HepG2 (cell line): ENCODE measurements around the gene TAF4B. TPM values are rescaled to one million over a fixed set of nuclear protein-coding genes. Genes with fewer than 3 reads are reported as not detected.

Source experiments
- ATAC-seq: fragments of 200-7000 bp; cut with Tn5 transposase; 3 replicates; pipeline ENCODE4 v1.9.1; 2020; ENCODE audit warnings: mild to moderate bottlenecking, moderate library complexity
- BruUV-seq: library from RNA; stranded (reverse); fragments of 400-500 nt; replicated peaks from 2 replicates; lab custom pipeline; 2021; lab: Mats Ljungman, UMichigan
- CTCF ChIA-PET: fragments of 300-600 bp; formaldehyde crosslinking; extraction: SDS; loops from one replicate; lab custom pipeline; 2021; ENCODE audit warnings: low total read pairs, inconsistent platforms, low intra/inter-chr PET ratio; lab: Yijun Ruan, JAX
- POLR2A ChIA-PET: fragments of 350-600 bp; sonication (Branson Sonifier 250); formaldehyde crosslinking; loops from one replicate; lab custom pipeline; 2020; ENCODE audit warnings: antibody characterized with exemption, inconsistent platforms; lab: Yijun Ruan, JAX
- DNase-seq: peaks from one replicate; pipeline ENCODE4 v3.0.0-alpha.2; 2015; ENCODE audit warnings: low spot score
- FAIRE-seq: peaks from 3 replicates; lab custom pipeline; 2011; peaks lifted over from hg19 to GRCh38; lab: Jason Lieb, UNC
- H2AFZ ChIP-seq: one replicate; pipeline ENCODE4 v1.6.1; 2011; ENCODE audit warnings: low read length, inconsistent platforms
- H3K27ac ChIP-seq: fragments of 300-600 bp; 3 replicates; pipeline ENCODE4 v1.8.0; 2011; ENCODE audit warnings: mixed run types, mild to moderate bottlenecking, mixed read lengths, low read length, inconsistent platforms; ENCODE audit not compliant: insufficient read depth; ENCODE audit errors: extremely low read length
- H3K27me3 ChIP-seq, 2 experiments: fragments of 200-600 bp in 1 of 2; 2 replicates in 1 of 2; 3 replicates in 1 of 2; pipeline versions ENCODE4 v1.6.0 to v1.8.0; 2011; ENCODE audit warnings: low read length in 2 of 2, mild to moderate bottlenecking in 2 of 2, moderate library complexity in 2 of 2, inconsistent platforms in 1 of 2; ENCODE audit not compliant: insufficient read depth in 2 of 2, control insufficient read depth in 1 of 2
- H3K36me3 ChIP-seq, 2 experiments: fragments of 200-600 bp in 1 of 2; replicated peaks in 1 of 2; 2 replicates in 1 of 2; 3 replicates in 1 of 2; pipeline versions ENCODE4 v1.5.1 to v1.8.0; 2011; ENCODE audit warnings: low read length in 2 of 2, inconsistent platforms in 1 of 2; ENCODE audit not compliant: insufficient read depth in 2 of 2, control insufficient read depth in 1 of 2
- H3K4me1 ChIP-seq: 2 replicates; pipeline ENCODE4 v1.5.1; 2012; ENCODE audit warnings: low read length, inconsistent platforms; ENCODE audit not compliant: insufficient read depth
- H3K4me2 ChIP-seq: 2 replicates; pipeline ENCODE4 v1.6.0; 2011; ENCODE audit warnings: low read depth, low read length, inconsistent platforms
- H3K4me3 ChIP-seq, 3 experiments: fragments of 200-600 bp in 1 of 3; sonication (generic), shearing (Covaris generic) in 1 of 3; replicated peaks in 1 of 3; 2 replicates each; pipeline ENCODE4 v1.5.1; 2011 to 2016; ENCODE audit warnings: low read length in 3 of 3, inconsistent platforms in 2 of 3, low read depth in 2 of 3, mild to moderate bottlenecking in 2 of 3, control low read depth in 1 of 3, mixed read lengths in 1 of 3; ENCODE audit not compliant: insufficient read depth in 1 of 3
- H3K79me2 ChIP-seq: one replicate; pipeline ENCODE4 v1.6.1; 2011; ENCODE audit warnings: low read length, inconsistent platforms; ENCODE audit not compliant: insufficient read depth
- H3K9ac ChIP-seq: 2 replicates; pipeline ENCODE4 v1.6.0; 2011; ENCODE audit warnings: mild to moderate bottlenecking, low read depth, low read length, inconsistent platforms; ENCODE audit not compliant: insufficient read depth
- H3K9me3 ChIP-seq: 2 replicates; pipeline ENCODE4 v1.5.1; 2012; ENCODE audit warnings: mild to moderate bottlenecking, low read length
- H4K20me1 ChIP-seq: 2 replicates; pipeline ENCODE4 v1.6.0; 2011; ENCODE audit warnings: inconsistent platforms, mild to moderate bottlenecking, low read length, moderate library complexity; ENCODE audit not compliant: insufficient read depth
- GLMP ChIP-seq: sonication (generic); formaldehyde crosslinking; IDR thresholded peaks from 2 replicates; pipeline ENCODE4 v1.9.0; 2021; ENCODE audit warnings: missing genetic modification reagents, mild to moderate bottlenecking, borderline replicate concordance
- SSRP1 ChIP-seq: IDR thresholded peaks from 2 replicates; pipeline ENCODE4 v1.6.1; 2016; ENCODE audit warnings: control low read depth
- ZNF296 ChIP-seq: sonication (generic); formaldehyde crosslinking; conservative IDR thresholded peaks from 2 replicates; pipeline ENCODE4 v1.5.0; 2020; ENCODE audit warnings: mild to moderate bottlenecking, missing genetic modification reagents
- ZXDC ChIP-seq: sonication (generic); formaldehyde crosslinking; IDR thresholded peaks from 2 replicates; pipeline ENCODE4 v1.5.0; 2020; ENCODE audit warnings: mild to moderate bottlenecking, missing genetic modification reagents
- WGBS: methylation state at CpG from one replicate; pipeline ENCODE4 v1.1.6; 2017; ENCODE audit warnings: low lambda C conversion rate; 5-methylcytosine and 5-hydroxymethylcytosine counted together
- in situ Hi-C: cut with HindIII; loops from 2 replicates; pipeline ENCODE4 v1.10.0; 2017; ENCODE audit warnings: low pct_unique_long_range_greater_than_20kb; ENCODE audit not compliant: extremely low pct_ligation_motif_present
- intact Hi-C: fragments of 100-400 bp; cut with micrococcal nuclease; formaldehyde crosslinking; loops from one replicate; pipeline ENCODE4 v1.10.0; 2022; ENCODE audit not compliant: unreplicated experiment
- polyA plus RNA-seq, 8 experiments: library from polyadenylated mRNA; depleted of rRNA in 3 of 8; stranded (reverse) in 7 of 8; unstranded in 1 of 8; fragments of >200 nt; fragmentation: Illumina TruSeq in 4 of 8; extraction: Trizol in 4 of 8; gene quantifications; 2 replicates each; pipeline versions ENCODE4 v1.2.1 to v1.2.3, GENCODE V29; 2011 to 2016; ENCODE audit warnings: low read depth in 4 of 8, missing spikeins in 1 of 8, mixed read lengths in 1 of 8; ENCODE audit not compliant: insufficient read depth in 1 of 8
- total RNA-seq, 5 experiments: library from RNA; depleted of rRNA; stranded (reverse); fragments of >200 nt; fragmentation: Illumina TruSeq; extraction: Trizol; gene quantifications; 2 replicates each; pipeline ENCODE4 v1.2.3, GENCODE V29; 2016; ENCODE audit warnings: low read depth in 1 of 5

TAF4B gene
- total and polyA plus RNA-seq, 2 of the 13 experiments (the other 11 are each of a cell fraction or from before 2014, with no cell fraction given) = 2.2 to 3.8 TPM

GRCh38 chr18:26225915-26226228, 373 bp upstream of the TAF4B start:
- Histone ChIP-seq H4K20me1 (no peaks in the 10 kb centered on the region; the same call in 1 of the 2 replicates), H3K36me3 (no peaks in the 10 kb centered on the region), H3K9me3 (no peaks in the 10 kb centered on the region), H3K4me1 (peaks cover 22% of the 10 kb centered on the region), H3K79me2 (peaks cover 2% of the 10 kb centered on the region), H3K4me2 (peak overlapping the region; percentile 73), H2AFZ (no peak overlapping the region), H3K27ac (no peak overlapping the region), H3K27me3 (peaks cover 0 to 8% of the 10 kb centered on the region in 2 experiments; a peak in 2 of 5 replicates), H3K9ac (no peak overlapping the region), H3K4me3 (peak overlapping the region; percentile 44 to 72 (median 69); a peak in 5 of 6 replicates)
- CTCF ChIA-PET = no interaction called here
- in situ Hi-C loops = no loop called here
- POLR2A ChIA-PET = no interaction called here
- TF ChIP-seq GLMP (no peak), SSRP1 (CRISPR knock-in tag) (no peak), ZNF296 (CRISPR knock-in tag) (no peak), ZXDC (no peak)
- ATAC-seq (no peak), DNase-seq (no peak), FAIRE-seq (no peak)
- 24% methylated on average over 8 of the region's 8 CpGs for WGBS
- BruUV-seq = no TSS peak
- intact Hi-C loops = no loop called here
